ENCODE results near the gene PTPN20.

Gene PTPN20

DNA sequence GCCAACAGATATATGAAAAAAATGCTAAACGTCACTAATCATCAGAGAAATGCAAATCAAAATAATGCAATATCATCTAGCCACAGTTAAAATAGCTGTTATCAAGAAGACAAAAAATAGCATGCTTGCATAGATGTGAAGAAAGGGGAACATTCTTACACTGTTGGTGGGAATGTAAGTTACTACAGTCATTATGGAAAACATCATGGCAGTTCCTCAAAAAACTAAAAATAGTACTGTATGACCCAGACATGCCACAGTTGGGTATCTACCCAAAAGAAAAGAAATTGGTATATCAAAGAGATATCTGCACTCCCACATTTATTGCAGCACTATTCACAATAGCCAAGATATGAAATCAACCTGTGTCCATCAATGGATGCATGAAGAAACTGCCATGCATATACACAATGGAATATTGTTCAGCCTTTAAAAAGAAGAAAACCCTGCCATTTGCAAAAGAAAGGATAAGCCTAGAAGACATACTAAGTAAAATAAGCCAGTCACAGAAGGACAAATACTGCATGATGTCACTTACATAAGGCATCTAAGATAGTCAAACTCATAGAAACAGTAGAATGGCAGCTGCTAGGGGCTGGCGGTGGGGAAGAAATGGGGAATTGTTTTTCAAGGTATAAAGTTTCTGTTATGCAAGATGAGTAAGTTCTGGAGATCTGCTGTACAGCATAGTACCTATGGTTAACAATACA, 107.0 kb downstream of the PTPN20 start:
- no peak for ATAC-seq
- no peak for TF ChIP-seq ZNF565 (CRISPR knock-in tag; conservative IDR thresholded peaks at IDR 0.05; ENCODE audit: low read depth)
- TF ChIP-seq CSDC2 (CRISPR knock-in tag; IDR thresholded peaks at IDR 0.05), result no peak
- TF ChIP-seq OSR1 (CRISPR knock-in tag; IDR thresholded peaks at IDR 0.05), result no peak
- no peak for TF ChIP-seq ARNTL (CRISPR knock-in tag; IDR thresholded peaks at IDR 0.05; ENCODE audit: borderline replicate concordance, low read depth)
- TF ChIP-seq ZFP3 (CRISPR knock-in tag; IDR thresholded peaks at IDR 0.05), result no peak
- TF ChIP-seq, protein P1, sequence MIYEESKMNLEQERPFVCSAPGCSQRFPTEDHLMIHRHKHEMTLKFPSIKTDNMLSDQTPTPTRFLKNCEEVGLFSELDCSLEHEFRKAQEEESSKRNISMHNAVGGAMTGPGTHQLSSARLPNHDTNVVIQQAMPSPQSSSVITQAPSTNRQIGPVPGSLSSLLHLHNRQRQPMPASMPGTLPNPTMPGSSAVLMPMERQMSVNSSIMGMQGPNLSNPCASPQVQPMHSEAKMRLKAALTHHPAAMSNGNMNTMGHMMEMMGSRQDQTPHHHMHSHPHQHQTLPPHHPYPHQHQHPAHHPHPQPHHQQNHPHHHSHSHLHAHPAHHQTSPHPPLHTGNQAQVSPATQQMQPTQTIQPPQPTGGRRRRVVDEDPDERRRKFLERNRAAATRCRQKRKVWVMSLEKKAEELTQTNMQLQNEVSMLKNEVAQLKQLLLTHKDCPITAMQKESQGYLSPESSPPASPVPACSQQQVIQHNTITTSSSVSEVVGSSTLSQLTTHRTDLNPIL (CRISPR knock-in tag; IDR thresholded peaks at IDR 0.05; ENCODE audit: low read depth), result no peak
- no peak for TF ChIP-seq TSHZ2 (CRISPR knock-in tag; IDR thresholded peaks at IDR 0.05)
- no peak for TF ChIP-seq ISL1 (CRISPR knock-in tag; IDR thresholded peaks at IDR 0.05)
- no peak for TF ChIP-seq ZNF8 (CRISPR knock-in tag; IDR thresholded peaks at IDR 0.05)
- TF ChIP-seq SNAI2 (CRISPR knock-in tag; IDR thresholded peaks at IDR 0.05), result no peak
- no peak for TF ChIP-seq ZC3H10 (CRISPR knock-in tag; IDR thresholded peaks at IDR 0.05)
- TF ChIP-seq ZFP30 (CRISPR knock-in tag; IDR thresholded peaks at IDR 0.05), result no peak
- TF ChIP-seq TOX (CRISPR knock-in tag; IDR thresholded peaks at IDR 0.05; ENCODE audit: borderline replicate concordance), result no peak
- TF ChIP-seq, protein P2, sequence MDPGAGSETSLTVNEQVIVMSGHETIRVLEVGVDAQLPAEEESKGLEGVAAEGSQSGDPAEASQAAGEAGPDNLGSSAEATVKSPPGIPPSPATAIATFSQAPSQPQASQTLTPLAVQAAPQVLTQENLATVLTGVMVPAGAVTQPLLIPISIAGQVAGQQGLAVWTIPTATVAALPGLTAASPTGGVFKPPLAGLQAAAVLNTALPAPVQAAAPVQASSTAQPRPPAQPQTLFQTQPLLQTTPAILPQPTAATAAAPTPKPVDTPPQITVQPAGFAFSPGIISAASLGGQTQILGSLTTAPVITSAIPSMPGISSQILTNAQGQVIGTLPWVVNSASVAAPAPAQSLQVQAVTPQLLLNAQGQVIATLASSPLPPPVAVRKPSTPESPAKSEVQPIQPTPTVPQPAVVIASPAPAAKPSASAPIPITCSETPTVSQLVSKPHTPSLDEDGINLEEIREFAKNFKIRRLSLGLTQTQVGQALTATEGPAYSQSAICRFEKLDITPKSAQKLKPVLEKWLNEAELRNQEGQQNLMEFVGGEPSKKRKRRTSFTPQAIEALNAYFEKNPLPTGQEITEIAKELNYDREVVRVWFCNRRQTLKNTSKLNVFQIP (CRISPR knock-in tag; IDR thresholded peaks at IDR 0.05; ENCODE audit: borderline replicate concordance, low read depth), result no peak
- TF ChIP-seq ZNF70 (CRISPR knock-in tag; IDR thresholded peaks at IDR 0.05), result no peak
- no peak for TF ChIP-seq RARB (CRISPR knock-in tag; IDR thresholded peaks at IDR 0.05)
- TF ChIP-seq PATZ1 (CRISPR knock-in tag; IDR thresholded peaks at IDR 0.05; ENCODE audit: borderline replicate concordance), result no peak
- TF ChIP-seq ESRRG (CRISPR knock-in tag; IDR thresholded peaks at IDR 0.05), result no peak
- no peak for TF ChIP-seq PPARA (CRISPR knock-in tag; IDR thresholded peaks at IDR 0.05; ENCODE audit: borderline replicate concordance)
- no peak for TF ChIP-seq GLIS3 (CRISPR knock-in tag; IDR thresholded peaks at IDR 0.05)

DNA sequence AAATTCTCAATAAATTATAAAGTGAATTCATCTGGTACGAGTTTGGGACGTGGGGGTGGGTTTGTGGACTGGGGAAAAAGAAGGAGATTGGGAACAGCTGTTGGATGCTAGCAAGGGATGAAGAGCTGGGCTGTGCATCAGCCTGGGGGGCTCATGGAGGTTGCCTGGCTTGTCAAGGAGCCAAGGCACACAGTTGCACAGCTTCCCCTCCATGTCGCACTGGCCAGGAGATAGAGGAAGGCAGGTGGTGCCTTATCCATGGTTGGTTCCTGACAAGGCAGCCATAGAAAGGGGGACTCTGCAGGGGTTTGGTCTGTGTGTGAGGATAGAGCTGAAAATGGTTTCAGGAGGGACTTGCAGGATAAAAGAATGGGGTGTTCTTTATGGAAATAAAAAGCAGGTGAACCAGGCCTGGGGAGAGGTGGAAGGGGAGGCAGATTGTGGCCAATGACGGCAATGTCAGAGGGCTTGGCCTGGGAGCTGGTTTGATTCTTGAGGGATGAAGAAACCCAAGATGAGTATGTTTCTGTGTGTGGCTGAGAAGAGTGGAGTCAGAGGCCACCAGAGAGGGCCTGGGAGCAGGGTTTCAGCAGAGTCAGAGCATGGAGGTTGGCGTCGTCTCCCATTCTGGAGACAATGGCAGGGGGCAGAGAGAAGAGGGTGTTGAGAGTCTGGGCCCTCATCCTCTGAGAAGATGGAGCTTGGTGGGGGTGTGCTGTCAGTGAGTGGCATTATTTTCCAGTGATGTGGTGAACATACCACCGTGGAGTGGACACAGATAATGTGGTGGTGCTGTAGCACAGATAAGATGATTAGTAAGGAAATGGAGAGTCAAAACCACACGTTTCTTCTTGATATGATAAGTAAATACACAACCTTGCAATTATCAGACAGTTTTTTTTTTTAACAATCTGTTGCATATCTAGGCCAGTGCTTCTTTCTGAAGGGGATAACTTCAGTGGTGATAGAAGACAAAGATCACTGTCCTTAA, 108.2 kb downstream of the PTPN20 start:
- TF ChIP-seq PPARA (CRISPR knock-in tag; IDR thresholded peaks at IDR 0.05; ENCODE audit: borderline replicate concordance), result no peak
- ATAC-seq, result no peak

DNA sequence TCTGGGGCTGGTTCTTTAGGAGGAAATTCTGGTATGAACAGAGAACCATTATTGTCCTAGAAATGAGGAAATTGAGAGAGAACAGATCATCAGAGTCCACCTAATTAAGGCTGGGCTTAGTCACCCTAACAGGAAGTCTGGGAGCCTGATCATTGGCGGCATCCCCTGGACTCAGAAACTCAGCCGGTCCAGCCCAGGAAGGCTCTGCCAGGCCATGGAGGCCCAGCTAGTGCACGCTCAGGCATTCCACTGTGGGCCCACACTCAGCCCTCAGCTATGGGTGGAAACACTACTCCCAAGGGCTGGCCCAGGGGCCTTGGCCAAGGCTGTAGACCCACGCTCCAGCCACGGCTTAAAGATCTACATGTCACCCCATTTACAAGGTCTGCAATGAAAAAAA, 109.2 kb downstream of the PTPN20 start:
- ATAC-seq, result no peak
- TF ChIP-seq ZNF70 (CRISPR knock-in tag; IDR thresholded peaks at IDR 0.05) (no peak), ZNF565 (CRISPR knock-in tag; conservative IDR thresholded peaks at IDR 0.05; ENCODE audit: low read depth) (no peak), TCF4 (CRISPR knock-in tag; IDR thresholded peaks at IDR 0.05; ENCODE audit: borderline replicate concordance) (no peak), PPARA (CRISPR knock-in tag; IDR thresholded peaks at IDR 0.05; ENCODE audit: borderline replicate concordance) (no peak), ARNTL (CRISPR knock-in tag; IDR thresholded peaks at IDR 0.05; ENCODE audit: borderline replicate concordance, low read depth) (no peak), ISL1 (CRISPR knock-in tag; IDR thresholded peaks at IDR 0.05) (no peak), ZFP3 (CRISPR knock-in tag; IDR thresholded peaks at IDR 0.05) (no peak), TOX (CRISPR knock-in tag; IDR thresholded peaks at IDR 0.05; ENCODE audit: borderline replicate concordance) (no peak), TSHZ2 (CRISPR knock-in tag; IDR thresholded peaks at IDR 0.05) (no peak), PATZ1 (CRISPR knock-in tag; IDR thresholded peaks at IDR 0.05; ENCODE audit: borderline replicate concordance) (no peak)
- TF ChIP-seq, protein P1 (CRISPR knock-in tag; IDR thresholded peaks at IDR 0.05; ENCODE audit: low read depth), result no peak

Data from SK-N-SH treated with all-trans-retinoic acid at 6 μM for 48 hours (cell line).